ENCODE results near the gene TLL2.

The TLL2 gene

DNA sequence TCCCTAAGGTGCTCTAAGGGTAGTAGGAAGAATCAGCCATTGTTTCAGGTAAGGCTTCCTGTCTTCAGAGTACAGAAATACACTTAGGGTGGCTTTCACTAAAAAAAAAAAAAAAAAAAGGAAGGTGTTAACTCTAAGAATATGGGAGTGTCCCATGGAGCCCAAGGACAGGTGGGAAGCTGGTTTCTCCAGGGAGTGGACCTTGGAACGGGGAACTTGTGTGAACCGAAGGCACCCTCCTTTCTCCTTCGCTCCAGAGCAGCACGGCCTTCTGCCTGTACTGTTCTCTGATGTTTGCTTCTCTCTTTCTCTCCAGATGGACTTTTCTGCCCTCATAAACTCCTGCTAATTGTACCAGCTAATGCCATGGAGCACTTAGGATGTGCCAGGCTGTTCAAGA, 161.1 kb downstream of the TLL2 start:
- DNase-seq, result no peak

GRCh38 chr10:96352027-96352426, 161.7 kb downstream of the TLL2 start:
- DNase-seq, result no peak

GRCh38 chr10:96346295-96346694, 167.4 kb downstream of the TLL2 start:
- DNase-seq, result no peak

GRCh38 chr10:96345222-96345621, 168.5 kb downstream of the TLL2 start:
- DNase-seq, result no peak

- no peak for DNase-seq
Observed at GRCh38 chr10:96344178-96344577, 169.5 kb downstream of the TLL2 start.

DNA sequence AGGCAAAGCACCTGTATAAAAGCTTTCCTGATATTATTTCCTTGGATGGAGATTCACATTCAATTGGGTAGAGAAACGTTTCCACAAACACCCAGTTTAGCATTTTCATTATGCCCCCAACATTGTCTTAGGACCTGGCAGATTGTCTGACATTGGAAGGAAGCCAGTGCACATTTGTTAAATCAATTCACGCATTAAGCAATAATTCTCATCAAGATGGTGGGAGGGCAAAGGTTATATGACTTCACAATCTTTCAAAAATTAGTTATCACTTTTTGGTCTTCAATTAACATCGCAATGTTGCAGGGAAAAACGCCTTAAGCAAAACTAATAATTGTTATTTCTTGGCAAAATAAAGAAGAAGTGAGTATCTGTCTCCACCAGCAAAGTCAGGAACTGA, 171.3 kb downstream of the TLL2 start:
- DNase-seq, result no peak

GRCh38 chr10:96341219-96342182, 172.2 kb downstream of the TLL2 start:
- DNase-seq, result no peak

DNA sequence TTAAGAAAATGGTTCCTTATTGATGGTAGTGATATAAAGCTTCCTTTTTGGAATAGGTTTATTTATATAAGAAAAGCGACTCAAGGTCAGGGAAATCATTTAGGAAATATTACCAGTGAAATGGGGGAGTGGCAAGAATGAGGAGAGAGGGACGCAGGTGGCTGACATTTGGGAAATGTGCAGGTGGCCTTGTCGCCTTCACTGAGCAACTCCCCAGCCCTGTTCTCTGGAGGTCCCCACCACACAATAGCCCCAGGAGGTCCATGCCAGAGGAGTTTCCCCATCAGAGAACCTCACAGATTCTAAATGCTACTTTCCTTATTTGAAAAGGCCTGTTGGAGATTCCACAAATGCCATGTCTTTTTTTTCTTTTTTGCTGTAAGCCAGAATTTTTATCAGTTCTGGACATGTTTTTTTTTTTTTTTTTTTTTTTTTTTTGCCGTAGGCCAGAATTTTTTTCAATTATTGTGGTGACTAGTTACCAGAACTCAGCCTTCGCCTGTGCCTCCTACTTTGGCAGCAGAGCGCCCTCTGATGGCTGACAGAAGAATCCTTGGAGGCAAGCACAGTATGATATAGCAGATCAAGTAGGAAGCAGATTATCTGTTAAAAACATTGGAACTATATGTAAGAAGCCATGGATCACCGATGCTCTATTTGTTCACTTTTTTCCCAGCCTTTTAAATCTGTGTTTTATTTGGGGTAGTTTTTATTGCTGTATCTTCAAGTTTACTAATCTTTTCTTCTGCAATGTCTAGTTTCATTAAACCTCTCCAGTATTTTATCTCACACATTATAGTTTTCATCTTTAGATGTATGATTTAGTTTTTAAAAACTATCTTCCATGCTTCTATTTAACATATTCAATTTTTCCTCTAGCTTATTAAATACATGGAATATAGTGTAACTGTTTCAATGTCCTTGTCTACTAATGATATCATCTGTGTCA, 173.5 kb downstream of the TLL2 start:
- DNase-seq, result peak in 1 of 2 experiments; percentile 68

- no peak for DNase-seq
Observed at GRCh38 chr10:96339383-96339782, 174.3 kb downstream of the TLL2 start.

GRCh38 chr10:96338279-96338925, 175.3 kb downstream of the TLL2 start:
- DNase-seq, result no peak

DNA sequence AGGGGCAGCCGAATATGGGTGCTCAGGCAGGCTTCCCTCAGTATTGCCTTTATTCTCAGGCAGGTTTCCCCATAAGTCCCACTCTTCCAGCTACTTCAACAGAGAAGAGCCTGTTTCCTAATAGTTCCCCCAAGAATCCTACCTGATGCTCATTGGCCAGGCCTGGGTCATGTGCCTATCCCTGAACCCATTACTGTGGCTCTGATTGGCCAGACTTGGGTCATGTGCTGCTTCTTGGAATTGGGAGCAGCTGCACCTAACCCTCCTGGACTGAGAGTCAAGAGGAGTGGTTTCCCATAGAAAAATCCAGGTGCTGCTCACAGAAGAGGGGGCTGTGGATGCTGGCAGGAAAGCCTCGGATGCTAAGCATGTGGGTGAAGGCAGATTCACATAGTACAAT, 176.6 kb downstream of the TLL2 start:
- no peak for DNase-seq

- DNase-seq, result peak in 1 of 2 experiments; percentile 50
Observed at GRCh38 chr10:96334616-96335526, 178.9 kb downstream of the TLL2 start.

- peak in 1 of 2 experiments; percentile 11 for DNase-seq
Observed at GRCh38 chr10:96333101-96333500, 180.6 kb downstream of the TLL2 start.

- DNase-seq, result no peak
Observed at GRCh38 chr10:96327462-96327861, 186.3 kb downstream of the TLL2 start.

DNA sequence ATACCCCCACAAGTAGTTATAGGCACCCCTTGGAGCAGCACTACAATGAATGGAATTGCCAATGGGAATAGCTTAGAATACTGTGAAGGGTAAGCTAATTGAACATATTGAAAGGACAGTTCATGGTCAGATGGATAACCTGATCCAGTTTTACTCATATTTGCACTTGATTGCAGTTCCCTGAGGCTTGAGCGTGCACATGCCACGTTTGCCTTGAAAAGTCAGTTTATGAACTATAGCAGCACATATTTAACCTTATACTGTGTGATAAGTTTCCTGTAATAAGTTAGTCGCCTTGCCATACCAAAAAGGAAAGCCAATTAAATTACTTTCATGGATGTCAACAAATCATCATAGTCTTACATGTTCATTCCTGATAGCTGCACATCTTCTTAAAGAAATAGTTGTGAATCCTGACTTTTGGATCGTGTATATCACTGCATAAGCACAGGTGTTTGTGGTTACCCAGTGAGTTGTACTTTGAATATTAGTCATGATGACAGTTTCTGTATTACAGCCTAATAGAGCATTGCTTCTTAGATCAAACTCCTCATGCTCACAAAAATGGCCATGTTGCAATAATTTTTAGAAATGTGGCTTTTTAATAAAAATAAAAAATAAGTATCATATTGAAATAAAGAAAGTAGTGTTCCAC, 187.9 kb downstream of the TLL2 start:
- DNase-seq, result no peak

DNA sequence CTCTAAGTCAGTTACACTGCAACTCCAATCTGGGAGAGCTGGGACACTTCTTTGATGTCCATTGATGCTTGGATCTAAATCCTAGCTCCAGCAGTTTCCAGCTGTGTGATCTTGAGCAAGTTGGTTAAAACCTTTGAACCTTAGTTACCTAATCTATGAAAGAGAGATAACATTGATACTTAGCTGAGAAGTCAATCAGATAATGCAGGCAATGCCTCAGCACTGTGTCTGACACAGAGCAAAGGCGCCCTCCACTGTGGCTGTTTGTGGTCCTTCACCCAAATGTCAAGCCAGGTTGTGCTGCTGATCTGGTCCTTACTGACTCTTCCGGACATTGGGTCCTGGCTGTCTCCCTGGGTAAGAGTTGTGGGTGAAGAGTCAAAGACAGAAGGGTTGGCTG, 189.3 kb downstream of the TLL2 start:
- DNase-seq, result no peak

- no peak for DNase-seq
Observed at GRCh38 chr10:96322275-96322674, 191.5 kb downstream of the TLL2 start.

GRCh38 chr10:96321822-96322221, 191.9 kb downstream of the TLL2 start:
- no peak for DNase-seq

DNA sequence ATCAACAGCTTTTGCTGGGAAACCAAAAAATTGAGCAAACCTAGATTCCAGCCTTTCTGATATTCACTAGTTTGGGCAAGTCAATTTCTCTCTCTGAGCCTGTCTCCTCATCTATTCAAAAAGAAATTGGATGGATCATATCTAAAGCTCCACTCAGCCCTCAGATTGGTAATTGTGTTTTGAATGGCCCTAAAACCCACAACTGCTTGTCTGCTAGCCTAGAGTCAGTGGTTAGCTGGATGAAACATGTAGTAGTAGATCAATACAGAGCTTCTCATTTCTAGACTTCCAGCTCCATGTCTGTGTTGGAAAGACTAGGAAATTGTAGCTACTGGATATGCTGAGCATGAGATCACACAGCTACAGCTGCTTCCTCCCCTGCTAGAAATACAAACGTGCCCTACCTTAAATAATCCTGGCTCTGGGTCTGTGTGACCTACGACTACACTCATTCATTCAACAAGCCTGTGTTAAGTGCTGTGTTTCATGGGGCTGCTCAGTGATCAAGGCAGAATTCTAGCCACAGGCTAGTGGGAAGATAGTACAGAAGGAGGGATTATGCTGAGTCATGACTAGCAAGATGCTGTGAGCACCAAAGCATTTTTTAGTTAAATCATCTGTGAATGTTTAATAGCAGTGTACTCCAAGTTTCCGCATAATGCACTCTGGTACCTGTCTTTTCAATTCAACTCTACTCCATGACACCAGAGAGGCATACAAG, 193.8 kb downstream of the TLL2 start:
- DNase-seq, result no peak

GRCh38 chr10:96317067-96317833, 196.5 kb downstream of the TLL2 start:
- DNase-seq, result no peak
